ENCODE data around the gene PANX1.
"Not testable (repeated sequence)": the region's sequence is repeated elsewhere in the genome, so short reads cannot be mapped to it uniquely, and the experiment has no call there.

The PANX1 gene

DNA sequence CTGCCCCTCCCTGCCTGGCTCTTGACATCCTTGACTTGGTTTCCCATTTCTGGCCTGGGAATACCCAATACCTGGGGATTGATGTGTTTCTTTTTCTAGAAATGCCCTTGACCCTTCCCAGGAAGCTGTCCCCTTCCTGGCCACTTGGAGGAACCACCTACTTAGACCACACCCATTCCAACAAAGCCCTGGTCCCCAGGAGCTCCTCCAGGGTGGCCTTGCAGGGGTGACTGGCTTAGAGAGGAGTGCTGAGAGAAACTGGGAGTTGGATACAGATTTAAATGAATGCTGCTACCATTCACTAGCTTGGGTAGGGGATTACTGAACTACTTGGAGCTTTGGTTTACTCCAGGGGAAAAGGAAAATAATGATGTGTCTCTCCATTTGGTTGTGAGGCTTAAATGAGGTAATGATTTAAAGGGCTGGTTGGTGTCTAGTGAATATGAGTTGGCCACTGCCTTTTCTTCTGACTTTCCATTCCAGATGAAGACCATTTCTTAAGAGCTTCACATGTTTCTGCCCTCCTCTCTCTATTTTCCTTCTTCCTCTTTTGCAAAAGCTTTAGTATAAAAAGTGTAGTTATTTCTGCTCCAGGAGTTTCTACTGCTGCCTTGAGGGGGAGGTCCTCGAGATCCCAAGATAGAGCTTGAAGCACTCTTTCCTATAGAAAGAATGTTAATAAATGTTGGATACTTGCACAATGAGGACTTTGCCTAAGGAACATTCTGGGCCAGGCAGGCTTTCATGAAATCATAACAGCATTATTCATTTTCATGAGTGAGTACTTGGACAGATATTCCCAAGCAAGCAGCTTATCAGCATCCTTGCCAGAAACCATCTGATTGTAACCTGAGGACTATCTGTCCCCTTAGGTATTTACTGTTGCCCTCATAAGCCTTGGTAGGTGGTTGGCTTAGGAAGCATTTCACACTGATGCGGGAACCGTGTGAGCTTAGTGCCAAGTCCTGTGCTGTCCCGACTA is 22.4 kb downstream of the PANX1 start:
- no peak for DNase-seq

DNA sequence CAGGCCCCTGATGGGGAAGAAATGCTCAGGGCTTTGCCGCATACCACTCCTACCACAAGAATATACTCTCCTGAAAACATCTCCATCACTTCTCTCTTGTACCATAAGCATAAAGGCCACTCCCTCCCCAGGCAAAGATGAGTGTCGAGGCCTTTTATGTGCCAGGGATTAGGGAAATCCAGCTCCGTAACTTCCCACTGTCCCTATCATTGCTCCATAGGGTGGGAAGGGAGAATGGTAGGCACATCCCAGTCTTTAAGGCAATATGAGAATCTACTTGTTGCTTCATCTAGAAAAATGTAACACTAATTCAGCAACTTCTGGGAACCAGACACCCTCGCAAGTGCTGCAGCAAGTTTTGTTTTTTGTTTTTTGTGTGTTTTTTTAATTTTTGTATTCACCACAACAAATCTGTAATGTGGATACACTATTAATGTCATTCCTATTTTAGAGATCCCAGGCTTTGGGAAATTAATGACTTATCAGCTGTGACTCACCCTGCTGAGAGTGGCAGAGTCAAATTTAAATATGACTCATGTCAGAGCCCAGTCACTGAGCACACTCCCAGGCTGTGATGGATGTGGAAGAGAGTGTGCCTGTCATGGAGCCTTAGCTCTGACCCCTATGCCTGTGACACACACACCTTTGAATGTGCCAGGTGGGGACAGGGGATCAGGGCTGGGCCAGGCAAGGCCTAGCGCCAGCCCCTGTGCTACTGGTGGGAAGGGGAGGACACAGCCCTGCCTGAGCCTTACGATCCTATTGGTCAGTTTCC is 23.4 kb downstream of the PANX1 start:
- peak; percentile 48 for DNase-seq

DNA sequence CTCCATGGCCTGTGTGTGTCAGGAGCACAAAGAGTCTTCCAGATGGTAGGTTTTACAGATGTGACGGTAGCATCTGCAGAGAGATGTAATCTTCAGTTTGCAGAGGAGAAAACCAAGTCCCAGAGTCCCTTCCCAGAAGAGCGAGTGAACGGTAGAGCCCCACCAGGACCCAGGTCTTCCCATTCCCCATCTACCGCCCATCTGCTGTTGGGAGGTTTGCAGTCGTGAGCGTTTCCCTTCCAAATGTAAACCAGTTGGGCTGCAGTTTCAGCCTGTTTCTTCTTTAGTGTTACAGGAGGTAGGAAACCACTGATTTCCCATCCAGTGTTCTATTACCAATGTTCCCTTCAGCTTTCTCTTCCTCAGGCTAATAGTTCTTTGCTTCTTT is 24.0 kb downstream of the PANX1 start:
- DNase-seq, result no peak

DNA sequence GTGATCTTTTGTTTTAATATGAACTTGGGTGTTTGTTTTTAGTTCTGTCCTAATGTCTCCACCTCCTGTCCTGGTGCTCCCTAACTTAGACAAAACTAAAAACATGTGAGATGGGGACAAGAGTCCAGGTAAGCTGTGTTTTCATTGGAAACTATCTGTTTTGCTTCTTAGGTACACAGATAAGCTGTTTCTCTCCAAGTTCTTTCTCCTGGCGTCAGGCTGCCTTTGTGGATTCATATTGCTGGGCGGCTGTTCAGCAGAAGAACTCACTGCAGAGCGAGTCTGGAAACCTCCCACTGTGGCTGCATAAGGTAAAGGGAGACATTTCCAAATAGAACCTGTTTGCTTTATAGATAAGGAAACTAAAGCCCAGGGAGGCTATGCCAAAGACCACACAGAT is 24.7 kb downstream of the PANX1 start:
- DNase-seq, result no peak

DNA sequence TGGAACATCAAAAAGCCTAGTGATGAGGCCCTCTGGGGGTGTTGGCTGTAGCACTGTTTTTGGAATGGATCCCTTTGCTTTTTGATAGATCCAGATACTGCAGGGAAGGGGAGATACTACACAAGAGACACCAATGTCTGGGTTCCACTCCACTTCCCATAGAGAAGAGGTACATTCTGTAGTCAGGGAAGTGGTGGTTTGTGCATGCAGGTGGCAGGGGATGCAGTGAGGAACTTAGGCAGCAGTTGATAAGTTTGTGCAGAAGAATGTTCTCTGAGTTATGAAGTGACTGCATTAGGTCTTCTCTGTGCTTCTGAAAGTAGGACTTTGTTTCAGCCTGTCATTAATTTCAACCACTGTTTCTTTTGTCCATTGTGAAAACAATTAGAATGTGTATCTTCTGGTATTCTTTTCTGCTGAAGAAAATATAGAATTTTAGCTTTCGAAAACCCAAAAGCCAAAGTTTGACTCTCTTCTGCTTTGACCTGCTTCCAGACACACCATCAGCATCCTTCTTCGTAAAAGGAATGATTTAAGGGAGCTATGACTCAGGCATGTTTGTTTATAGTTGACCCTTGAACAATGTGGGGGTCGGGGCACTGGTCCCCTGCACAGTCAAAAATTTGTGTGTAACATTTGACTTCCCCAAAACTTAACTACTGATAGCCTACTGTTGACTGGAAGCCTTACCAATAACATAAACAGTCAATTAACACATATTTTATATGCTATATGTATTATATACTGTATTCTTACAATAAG is 25.6 kb downstream of the PANX1 start:
- no peak for DNase-seq

DNA sequence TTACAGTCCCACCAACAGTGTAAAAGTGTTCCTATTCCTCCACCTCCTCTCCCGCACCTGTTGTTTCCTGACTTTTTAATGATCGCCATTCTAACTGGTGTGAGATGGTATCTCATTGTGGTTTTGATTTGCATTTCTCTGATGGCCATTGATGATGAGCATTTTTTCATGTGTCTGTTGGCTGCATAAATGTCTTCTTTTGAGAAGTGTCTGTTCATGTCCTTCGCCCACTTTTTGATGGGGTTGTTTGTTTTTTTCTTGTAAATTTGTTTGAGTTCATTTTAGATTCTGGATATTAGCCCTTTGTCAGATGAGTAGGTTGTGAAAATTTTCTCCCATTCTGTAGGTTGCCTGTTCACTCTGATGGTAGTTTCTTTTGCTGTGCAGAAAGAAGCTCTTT is 28.7 kb downstream of the PANX1 start:
- DNase-seq, result not testable (repeated sequence)

DNA sequence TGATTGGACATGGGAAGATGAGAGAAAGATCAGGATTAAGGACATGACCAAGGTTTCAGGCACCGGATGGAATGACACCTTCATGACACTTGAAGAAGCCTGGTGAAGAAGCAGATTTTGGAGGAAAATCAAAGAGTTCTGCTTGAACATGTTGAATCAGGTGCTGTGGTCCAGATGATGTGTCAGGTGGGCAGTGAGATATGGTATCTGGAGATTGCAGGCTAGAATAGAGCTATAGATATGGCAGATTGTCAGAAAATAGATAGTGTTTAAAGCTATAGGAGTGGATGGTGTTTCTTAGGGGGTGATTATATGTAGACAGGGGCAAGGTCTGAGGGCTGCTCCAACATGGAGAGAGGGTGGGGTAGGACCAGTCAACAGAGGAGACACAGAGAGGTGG is 40.2 kb downstream of the PANX1 start:
- no peak for DNase-seq

DNA sequence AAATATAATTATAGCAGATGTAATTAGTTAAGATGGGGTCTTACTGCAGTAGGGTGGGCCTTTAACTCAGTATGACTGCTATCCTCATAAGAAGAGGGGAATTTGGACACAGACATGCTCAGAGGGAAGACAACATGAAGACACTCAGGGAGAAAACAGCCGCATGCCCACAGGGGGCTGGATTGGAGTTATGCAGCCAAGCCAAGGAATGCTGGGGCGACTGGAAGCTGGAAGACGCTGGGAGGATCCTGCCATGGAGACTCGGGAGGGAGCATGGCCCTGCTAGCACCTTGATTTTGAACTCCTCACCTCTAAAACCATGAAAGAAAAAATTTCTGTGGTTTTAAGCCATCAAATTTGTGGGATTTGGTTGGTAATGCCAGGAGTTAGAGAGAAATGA is 40.9 kb downstream of the PANX1 start:
- no peak for DNase-seq

DNA sequence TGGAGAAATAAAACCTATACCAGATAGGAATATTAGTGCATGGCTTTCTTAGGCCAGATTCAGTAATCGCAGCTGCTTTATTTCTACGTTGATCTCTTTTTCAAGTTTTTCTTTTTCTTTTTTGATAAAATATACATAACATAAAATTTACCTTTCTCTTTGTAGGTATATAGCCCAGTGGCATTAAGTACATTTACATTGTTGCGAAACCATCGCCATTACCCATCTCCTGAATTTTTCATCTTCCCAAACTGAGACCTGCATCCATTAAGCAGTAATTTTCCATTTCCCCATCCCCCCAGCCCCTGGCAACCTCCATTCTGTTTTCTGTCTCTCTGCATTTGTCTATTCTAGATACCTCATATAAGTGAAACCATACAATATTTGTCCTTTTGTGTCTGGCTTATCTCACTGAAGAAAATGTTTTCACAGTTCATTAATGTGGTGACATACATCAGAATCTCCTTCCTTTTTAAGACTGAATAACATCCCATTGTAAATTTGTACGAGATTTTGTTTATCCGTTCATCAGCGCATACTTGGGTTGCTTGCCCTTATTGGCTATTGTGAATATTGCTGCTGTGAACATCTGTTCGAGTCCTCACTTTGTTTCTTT is 41.4 kb downstream of the PANX1 start:
- no peak for DNase-seq

DNA sequence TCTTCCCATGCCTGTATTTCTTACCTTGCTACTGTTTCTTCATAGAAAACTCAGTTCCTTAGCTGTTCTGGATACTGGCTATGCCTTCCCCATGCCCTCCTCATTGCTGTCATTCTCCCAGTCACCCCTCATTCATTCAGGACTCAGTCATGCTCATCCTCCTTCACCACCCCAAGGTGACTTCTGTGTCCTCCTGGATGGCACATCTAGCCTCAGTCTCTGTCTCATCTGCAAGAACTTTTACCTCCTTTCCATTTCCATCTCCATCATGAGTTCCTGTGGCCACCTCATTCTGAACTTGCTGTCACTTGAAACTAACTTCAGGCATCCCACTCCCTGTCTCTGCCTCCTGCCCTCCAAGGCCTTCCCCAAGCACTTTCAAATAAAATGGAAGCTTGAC is 42.3 kb downstream of the PANX1 start:
- DNase-seq, result no peak

DNA sequence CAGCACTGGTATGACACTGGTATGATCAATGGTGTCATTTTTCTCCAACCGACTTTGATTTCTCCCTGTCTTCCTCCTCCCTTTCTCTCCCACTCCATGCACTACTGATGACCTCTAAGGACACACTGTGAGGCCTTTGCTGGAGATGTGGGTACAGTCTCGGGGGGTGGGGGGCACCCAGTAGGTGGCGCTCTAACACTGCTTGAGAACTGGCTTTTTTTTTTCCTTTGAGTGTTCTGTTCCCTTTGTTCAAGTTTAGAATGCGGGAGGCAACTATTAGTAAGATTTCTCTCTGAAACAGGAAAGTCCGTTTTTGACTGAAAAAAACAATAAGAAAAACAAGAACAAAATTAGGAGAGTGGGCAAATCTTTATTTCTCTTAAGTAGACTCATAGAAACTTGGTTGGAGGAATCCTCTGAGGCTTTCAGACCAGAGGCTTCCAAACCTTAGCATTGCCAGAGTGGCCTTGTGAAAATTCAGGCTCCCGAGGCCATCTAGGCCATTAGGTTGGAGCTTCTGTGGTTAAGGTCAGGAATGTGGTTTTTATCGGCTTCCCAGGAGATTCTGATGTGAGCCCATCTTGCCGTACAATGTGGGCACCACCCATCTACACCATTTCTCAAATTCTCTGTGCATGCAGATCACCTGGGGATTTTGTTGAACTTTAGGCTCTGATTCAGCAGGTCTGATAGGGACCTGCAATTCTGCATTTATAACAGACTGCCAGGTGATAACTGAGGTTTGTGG is 43.2 kb downstream of the PANX1 start:
- peak; percentile 35 for DNase-seq

DNA sequence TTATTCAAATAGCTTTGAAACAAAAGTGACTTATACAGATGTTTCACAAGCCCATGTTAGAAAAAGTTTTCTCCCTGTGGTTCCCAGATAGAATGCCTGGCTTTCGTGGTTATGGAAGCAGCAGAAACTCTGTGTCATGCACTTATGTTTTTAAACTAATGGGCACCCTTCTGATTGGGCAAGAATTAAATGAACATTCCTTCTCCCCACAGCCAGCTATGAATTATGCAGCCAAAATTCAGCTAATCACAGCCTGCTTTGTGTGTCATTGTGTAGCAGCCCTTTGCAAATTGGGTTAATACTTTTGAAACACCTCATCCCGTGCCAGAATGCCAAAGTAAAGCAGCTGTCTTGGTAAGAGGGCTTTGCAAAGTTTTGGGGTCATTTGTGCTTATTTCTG is 46.9 kb downstream of the PANX1 start:
- no peak for DNase-seq

DNA sequence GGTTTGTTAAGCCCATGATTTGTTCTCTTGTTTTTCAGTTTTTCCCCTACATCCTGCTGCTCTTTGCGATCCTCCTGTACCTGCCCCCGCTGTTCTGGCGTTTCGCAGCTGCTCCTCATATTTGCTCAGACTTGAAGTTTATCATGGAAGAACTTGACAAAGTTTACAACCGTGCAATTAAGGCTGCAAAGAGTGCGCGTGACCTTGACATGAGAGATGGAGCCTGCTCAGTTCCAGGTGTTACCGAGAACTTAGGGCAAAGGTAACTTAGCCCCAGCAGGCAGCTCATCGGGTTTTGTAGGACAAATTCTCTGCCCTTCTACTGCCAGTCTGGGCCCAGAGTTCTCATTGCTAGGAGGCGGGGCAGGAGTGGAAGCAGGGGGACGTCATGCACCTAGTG is 49.7 kb downstream of the PANX1 start:
- no peak for DNase-seq

DNA sequence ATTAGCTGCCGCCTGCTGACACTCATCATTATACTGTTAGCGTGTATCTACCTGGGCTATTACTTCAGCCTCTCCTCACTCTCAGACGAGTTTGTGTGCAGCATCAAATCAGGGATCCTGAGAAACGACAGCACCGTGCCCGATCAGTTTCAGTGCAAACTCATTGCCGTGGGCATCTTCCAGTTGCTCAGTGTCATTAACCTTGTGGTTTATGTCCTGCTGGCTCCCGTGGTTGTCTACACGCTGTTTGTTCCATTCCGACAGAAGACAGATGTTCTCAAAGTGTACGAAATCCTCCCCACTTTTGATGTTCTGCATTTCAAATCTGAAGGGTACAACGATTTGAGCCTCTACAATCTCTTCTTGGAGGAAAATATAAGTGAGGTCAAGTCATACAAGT is 51.1 kb downstream of the PANX1 start:
- DNase-seq, result no peak

DNA sequence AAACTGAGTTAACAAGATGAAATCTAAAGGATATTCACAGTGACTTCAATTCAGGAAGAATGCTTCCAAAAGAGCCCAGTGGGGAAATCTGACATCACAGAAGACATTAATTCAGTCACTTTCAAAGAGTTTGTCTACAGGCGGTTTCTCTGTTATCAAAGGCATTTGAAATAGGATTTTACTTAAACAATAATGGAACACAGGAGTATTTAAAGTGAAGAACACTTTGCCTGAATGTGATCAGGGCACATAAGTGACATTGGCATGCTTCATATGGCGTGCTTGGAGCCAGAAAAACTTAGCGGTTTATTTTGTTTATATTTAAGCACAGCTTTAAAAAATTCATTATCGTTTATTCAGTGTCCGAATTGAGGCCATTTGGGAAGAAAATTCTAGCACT is 52.9 kb downstream of the PANX1 start:
- no peak for DNase-seq

DNA sequence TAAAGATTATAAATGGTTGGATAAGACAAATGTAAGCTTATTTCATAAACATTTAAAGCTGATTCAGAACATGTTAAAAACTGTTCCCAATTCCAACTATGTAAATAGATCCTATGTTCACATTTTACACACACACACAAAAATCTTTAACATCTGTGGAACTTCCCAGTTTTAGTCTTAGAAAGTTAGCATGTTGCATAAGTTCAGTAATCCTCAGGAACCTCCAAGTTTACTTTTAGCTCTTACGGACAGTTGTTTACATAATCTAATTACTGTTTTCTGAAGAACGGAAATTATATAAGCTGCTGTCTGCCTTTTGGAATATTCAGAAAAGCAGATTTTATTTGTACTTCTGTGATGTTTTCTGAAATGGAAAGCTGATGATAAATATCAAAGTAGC is 53.3 kb downstream of the PANX1 start:
- no peak for DNase-seq

DNA sequence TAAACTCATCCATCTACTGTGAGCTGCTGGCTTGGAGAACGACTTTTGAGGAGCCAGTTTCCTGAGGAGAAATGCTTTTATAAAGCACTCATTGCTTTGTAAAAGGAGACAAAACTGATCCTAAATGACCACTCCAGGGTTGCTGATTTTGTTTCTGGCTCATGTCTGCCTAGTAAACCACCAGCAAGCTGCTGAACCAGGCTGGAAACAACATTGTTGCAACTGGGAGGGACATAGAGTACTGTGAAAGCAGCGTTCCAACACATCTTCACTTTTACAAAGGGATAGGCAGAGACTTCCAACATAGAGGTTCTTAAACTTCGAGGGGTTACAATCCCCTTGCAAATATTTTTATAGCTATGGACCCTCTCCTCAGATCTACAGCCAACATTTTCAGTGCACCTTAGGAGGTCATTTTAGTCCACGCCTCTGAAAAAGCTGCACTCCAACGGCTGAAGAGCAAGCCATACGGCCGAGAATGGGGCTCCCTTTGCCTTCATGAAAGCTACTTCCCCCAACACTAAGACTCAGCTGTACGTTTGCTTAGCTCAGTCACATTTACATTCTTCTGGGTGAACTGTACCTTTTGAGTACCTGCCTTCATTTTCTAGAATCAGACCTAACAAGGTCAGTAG is 54.7 kb downstream of the PANX1 start:
- DNase-seq, result no peak

DNA sequence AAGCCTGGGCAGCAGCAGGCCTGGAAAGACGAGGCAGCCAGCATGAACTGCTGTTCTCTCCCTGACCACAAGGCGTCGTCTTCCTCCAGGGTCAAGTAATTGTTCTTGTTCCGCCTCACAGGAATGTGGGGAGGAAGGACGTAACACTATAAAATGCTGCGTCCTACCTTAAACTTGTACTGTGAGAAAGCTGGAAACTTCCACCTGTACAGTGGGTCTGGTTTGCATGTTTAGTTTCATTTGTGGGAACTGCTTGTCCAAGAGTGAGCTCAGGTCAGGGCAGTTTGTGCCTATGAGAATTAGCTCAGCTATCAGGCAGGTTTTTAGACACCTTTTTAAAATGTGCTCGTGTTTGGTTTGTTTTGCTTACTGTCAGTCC is 55.2 kb downstream of the PANX1 start:
- DNase-seq, result peak; percentile 36

DNA sequence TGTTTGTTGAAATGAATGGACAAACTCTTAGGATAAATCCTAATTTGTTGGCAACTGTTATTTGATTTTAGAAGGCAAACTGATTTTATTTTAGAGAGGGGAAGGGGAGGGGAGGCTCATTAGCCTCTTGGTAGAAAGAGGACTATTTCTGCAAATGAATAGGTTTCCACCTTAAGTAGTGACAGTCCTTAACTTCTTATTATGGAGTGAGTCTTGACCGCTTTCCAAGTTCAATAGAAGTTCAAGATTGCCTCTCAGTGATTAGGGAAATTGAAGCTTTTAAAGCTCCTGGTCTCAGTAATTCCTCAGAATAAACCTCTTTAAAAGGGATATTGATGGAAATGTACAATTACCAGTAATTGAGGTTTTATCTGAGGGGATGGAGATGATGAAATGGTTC is 55.7 kb downstream of the PANX1 start:
- no peak for DNase-seq

DNA sequence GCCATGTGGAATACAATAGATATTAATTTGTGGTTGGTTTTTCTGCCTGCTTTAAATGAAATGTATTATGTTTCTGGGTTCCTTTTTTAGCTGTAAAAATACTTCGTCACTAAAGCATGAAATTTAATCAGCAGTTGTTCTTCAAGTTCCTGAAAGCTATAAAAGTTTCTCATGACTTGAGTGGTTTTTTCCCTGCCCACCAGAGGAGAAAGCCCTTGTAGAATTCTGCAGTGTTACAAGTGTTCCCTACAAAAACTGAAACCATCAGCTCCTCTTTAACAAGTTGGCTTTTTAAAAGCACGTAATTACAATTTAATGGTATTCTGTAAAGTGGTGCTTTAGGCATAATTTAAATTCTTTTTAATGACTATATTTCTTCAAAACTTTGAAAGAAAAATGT is 56.2 kb downstream of the PANX1 start:
- DNase-seq, result no peak

DNA sequence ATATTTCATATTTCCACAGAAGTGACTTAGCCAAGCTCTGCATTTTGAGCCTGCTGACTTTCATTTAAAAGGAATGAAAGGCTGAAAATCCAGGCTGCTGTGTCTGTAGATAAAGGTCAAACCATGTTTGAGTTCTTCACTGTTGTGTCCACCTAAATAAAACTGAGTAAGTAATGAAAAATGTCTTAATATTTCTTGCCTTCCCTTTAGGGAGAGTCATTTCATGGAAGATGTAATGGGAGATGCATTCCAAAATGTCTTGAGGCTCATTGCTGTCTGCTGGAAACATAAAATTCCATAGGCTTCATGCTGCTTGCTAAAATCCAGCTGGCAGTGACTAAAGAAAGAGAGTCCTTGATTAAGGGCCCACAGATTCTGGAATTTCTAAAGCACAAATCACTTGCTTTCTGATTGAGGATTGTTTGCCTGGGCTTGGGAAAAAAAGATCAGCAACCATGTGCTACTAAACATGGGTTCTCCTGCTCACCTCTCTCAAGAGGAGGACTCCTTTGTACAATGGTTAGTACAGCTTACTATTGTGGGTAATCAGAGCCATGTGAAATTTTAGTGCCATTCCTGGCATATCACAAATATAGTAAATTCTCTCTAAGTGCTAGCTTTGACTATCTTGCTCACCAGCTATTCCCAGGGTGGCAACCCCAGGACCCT is 56.9 kb downstream of the PANX1 start:
- no peak for DNase-seq
